GM18517 (cell line): ENCODE measurements around the gene NOP53.
"Not testable (repeated sequence)": the region's sequence is repeated elsewhere in the genome, so short reads cannot be mapped to it uniquely, and the experiment has no call there.

Source experiments
- ATAC-seq: cut with Tn5 transposase; IDR thresholded peaks from one replicate; pipeline ENCODE4 v1.9.1; 2021; ENCODE audit warnings: mild to moderate bottlenecking, moderate library complexity; ENCODE audit not compliant: unreplicated experiment

Gene NOP53

DNA sequence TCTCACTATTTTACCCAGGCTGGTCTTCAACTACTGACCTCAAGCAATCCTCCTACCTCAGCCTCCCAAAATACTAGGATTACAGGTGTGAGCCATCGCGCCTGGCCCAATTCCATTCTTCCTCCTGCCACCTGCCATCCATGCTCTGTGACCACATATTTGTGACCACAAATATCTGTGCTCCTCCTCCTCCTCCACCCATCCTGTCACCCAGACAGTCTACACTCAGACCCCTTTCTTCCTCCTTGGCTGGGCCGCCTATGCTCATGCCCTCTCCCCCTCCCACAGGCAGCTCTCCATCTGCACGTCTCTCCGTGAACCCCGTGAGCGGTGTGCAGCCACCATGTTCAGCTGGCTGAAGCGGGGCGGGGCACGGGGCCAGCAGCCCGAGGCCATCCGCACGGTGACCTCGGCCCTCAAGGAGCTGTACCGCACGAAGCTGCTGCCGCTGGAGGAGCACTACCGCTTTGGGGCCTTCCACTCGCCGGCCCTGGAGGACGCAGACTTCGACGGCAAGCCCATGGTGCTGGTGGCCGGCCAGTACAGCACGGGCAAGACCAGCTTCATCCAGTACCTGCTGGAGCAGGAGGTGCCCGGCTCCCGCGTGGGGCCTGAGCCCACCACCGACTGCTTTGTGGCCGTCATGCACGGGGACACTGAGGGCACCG lies 28.9 kb upstream of the NOP53 start:
- ATAC-seq: no peak

DNA sequence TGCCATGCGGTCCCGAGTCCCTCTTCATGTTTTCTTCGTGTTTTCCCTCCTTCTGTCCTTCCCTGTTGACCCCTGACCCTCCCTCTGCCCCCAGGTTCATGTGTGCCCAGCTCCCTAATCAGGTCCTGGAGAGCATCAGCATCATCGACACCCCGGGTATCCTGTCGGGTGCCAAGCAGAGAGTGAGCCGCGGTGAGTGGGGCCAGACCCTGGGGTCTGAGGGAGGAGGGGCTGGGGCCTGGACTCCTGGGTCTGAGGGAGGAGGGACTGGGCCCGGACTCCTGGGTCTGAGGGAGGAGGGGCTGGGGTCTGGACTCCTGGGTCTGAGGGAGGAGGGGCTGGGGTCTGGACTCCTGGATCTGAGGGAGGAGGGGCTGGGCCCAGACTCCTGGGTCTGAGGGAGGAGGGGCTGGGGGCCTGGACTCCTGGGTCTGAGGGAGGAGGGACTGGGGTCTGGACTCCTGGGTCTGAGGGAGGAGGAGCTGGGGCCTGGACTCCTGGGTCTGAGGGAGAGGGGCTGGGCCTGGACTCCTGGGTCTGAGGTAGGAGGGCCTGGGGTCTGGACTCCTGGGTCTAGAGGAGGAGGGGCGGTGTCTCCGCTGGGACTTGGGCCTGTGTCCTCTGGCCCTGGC lies 26.8 kb upstream of the NOP53 start:
- ATAC-seq: not testable (repeated sequence)

DNA sequence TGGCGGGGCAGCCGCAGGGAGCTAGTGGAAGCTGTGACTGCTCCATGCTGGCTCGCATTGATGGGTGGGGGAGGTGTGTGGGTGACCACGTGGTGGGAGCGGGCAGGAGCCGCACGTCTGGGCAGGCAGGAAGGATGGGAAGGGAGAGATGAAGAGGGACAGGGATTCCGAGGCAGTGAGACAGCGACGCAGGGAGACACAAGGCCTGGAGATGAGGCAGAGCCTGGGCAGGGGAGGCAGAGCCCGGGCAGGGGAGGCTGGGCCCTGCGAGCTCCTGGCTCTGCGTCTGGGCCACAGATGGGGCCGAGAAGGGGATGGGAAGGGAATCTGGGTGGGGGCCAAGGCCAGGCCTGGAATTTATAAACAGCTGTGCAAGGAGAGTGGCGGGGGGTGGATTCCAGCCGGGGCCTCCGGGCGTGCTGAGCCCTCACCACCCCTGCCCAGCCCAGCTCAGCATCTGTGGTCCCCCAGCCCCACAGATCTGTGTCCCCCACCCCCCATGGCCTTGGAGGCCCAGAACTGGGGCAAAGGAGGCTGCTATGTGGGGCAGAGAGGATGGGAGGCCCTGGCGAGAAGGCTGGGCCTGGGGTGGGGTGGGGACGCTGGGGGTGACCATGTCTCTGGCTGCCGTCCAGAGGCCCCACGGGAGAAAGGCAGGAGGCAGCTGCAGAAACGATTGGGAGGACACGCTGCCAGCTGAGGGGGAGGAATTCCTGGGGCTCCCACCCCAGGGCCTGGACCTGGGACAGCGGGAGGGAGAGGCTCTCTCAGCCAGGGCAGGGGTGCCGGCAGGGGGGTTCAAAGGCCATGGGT lies 26.1 kb upstream of the NOP53 start:
- no peak for ATAC-seq

DNA sequence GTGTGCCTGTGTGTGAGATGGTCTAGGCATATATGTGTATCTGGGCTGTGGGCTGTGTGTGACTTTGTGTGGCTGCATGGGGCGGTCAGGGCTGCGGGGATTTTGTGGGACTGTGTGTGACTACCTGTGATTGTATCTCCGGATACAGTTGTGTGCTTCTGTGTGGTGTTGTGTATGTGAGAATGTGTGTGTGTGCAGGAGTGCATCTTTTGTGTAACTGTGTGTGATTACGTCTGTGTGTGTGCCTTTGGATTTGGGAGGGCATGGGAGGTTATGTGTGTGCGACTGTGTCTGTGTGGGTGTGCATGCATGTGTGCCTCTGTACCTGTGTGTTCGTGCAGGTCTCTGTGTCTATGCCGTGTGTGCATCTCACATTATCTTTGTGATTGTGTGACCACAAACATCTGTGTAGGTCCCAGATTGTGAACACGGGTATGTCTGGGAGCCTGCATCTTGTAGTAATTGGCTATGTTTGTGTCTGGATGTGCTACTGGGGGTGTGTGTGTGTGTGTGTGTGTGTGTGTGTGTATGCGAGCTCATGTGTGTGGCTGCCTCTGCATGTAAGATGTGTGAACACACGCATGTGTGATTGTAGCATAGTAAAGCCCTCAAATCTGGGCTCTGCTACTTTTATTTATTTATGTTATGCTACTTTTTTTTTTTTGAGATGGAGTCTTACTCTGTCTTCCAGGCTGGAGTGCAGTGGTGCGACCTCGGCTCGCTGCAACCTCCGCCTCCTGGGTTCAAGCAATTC lies 24.5 kb upstream of the NOP53 start:
- ATAC-seq: no peak

DNA sequence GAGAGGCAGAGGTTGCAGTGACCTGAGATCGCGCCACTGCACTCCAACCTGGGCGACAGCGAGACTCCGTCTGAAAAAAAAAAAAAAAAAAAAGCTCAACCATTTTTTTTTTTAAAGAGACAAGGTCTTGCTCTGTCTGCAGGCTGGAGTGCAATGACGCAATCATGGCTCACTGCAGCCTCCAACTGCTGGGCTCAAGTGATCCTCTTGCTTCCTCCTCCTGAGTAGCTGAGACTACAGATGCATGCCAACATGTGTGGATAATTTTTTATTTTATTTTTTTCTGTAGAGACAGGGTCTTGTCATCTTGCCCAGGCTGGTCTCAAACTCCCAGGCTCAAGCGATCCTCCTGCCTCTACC lies 21.8 kb upstream of the NOP53 start:
- no peak for ATAC-seq

DNA sequence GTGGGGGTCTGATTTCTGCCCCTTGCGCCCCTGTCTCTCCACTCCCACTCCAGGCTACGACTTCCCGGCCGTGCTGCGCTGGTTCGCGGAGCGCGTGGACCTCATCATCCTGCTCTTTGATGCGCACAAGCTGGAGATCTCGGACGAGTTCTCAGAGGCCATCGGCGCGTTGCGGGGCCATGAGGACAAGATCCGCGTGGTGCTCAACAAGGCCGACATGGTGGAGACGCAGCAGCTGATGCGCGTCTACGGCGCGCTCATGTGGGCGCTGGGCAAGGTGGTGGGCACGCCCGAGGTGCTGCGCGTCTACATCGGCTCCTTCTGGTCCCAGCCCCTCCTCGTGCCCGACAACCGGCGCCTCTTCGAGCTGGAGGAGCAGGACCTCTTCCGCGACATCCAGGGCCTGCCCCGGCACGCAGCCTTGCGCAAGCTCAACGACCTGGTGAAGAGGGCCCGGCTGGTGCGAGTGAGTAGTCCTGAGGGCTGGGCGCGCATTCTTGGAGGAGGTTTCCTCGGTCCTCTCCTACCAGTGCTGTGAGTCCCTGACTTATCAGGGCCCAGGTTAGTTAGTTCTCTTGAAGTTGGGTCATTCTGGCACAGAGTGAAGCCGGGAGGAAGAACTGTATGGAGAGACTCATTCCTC lies 19.5 kb upstream of the NOP53 start:
- ATAC-seq: no peak

DNA sequence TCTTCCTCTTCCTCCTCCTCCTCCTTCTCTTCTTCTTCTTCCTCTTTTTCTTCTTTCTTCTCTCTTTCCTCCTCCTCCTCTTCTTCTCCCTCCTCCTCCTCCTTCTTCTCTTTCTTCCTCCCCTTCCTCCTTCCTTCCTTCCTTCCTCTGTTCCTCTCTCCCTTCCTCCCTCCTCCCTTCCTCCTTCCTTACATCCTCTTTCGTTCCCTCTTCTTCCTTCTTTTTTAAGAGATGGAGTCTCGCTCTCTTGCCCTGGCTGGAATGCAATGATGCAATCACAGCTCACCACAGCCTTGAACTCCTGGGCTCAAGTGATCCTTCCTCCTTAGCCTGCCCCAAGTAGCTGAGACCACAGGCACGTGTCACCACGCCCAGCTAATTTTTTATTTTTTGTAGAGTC lies 18.9 kb upstream of the NOP53 start:
- ATAC-seq: no peak

DNA sequence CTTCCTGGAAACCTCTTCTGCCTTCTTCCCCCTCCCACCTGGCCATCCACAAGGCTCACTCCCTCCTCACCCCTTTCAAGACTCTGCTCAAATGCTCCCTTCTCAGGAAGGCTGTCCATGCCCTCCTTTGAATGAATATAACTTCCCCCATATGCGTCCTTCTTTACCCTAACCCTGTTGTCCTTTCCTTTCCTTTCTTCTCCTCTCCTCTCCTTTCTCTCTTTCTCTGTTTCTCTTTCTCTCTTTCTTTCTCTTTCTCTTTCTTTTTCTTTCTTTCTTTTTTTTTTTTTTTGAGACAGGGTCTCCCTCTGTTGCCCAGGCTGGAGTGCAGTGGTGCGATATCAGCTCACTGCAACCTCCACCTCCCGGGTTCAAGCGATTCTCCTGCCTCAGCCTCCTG lies 17.1 kb upstream of the NOP53 start:
- not testable (repeated sequence) for ATAC-seq

DNA sequence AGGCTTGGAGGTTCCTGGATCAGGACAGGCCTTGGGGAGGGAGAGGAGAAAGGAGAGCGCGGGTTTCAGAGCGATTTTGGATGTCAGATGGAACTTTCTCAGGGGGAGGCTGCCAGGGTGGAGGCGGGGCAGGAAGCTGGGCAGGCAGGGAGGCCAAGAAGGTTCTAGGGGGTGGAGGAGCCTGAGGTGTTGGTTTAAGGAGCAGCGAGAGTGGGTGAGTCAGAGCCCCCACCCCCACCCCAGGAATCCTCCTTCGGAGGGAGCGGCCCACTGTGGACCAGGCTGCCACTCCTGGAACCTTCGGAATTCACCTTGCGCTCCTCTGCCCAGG lies 15.9 kb upstream of the NOP53 start:
- no peak for ATAC-seq

DNA sequence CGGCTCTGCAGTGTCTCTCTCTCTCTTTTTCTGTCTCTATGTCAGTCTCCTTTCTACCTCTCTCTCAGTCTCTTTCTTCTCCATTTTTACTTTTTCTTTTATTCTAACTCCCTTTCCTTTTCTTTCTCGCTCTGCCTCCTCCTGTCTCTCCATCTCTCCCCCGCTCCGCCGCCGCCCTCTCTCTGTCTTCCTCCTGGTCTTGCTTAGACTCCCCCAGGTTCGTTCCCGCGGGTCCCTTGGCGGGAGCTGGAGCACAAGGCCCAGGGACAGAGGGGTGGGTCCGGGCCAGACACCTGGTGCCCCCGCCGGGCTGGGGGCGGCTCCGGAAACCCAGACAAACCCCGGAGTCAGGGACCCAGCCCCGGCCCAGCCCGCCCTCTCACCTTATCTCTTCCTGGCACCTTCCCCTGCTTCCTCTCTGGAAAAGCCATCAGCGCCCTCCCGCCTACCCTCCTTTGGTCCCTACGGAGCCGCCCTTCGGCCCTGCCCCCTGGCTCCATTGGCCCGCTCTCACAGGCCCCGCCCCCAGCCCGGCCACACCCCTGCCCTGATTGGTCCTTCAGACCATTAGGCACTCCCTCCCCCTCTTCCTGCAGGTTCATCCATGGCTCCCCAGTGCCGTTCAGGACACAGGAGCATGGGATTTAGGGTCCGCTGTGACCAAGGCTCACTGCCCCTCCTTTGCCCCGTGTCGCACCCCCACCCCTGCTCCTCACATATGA lies 15.4 kb upstream of the NOP53 start:
- ATAC-seq: no peak

DNA sequence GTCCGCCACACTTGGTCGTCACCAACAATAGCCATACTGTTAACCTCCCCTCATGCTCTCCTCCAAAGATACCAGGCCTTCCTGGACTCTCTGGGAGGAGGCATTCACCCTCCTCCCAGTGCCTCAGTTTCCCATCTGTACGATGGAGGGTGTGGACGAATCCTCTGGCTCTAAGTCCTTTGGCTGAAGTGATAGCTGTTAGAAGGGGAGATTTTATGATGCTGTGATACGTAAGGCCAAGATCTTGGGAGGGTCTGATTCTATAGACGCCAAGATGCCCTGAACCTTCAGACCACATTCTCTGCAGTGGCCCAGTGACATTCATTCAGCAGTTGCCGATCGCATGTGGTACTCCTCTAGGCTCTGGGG lies 14.8 kb upstream of the NOP53 start:
- no peak for ATAC-seq

DNA sequence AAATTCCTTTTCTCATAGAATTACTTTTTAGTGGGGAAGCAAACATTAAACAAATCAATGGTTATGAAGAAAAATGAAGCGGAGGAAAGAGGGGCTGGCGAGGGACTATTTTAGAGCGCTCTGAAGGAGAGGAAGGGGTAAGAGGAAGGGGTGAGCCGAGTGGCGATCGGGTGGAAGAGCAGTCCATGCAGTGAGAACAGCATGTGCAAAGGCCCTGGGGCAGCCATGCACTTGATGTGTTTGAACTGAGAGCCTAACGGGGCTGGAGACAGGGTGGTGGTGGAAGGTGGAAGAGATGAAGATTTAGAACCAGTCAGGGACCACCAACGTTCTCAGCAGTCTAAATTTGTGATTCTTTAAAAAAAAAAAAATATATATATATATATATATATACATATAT lies 14.4 kb upstream of the NOP53 start:
- ATAC-seq: no peak

DNA sequence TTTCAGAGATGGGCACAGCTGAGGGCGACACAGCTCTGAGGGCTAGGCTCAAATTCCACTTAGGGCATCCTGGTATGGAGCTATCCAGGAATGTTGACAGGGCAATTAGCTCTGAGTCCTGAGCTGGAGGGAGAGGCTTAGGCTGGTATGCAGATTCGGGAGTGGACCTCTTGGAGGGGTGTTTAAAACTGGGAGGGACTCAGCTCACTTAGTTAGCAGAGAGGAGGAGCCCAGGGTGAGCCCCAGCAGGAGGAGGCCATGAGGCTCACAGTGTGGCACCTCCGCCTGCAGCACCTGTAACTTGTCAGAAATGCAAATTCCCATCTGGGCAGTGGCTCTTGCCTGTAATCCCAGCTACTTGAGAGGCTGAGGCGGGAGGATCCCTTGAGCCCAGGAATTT lies 10.2 kb upstream of the NOP53 start:
- ATAC-seq: no peak

DNA sequence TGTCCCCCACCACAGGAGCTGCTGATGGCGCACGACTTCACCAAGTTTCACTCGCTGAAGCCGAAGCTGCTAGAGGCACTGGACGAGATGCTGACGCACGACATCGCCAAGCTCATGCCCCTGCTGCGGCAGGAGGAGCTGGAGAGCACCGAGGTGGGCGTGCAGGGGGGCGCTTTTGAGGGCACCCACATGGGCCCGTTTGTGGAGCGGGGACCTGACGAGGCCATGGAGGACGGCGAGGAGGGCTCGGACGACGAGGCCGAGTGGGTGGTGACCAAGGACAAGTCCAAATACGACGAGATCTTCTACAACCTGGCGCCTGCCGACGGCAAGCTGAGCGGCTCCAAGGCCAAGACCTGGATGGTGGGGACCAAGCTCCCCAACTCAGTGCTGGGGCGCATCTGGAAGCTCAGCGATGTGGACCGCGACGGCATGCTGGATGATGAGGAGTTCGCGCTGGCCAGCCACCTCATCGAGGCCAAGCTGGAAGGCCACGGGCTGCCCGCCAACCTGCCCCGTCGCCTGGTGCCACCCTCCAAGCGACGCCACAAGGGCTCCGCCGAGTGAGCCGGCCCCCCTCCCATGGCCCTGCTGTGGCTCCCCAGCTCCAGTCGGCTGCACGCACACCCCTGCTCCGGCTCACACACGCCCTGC lies 4.4 kb upstream of the NOP53 start:
- no peak for ATAC-seq

DNA sequence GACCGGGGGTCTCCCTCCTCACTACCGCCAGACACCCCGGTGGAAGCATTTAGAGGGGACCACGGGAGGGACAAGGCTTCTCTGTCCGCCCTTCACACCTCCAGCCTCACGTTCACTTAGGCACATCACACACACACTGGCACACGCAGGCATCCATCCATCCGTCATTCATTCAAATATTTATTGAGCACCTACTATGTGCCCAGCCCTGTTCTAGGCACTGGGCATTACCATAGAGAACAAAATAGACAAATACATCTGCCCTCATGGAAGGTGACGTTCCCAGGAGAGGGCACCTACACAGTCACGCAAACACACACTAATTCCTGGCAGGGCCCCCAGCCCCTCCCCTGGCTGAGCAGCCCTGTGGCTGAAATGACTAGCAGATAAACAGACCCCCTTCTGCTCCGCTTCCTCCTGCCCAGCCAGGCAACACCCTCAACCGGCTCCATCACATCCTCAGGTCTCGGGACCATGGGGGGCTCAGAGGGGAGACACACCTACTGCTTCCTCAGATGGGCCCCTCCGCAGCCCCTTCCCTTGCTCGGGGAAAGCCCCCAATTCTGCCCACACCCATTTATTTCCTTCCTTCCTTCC lies 3.7 kb upstream of the NOP53 start:
- no peak for ATAC-seq

DNA sequence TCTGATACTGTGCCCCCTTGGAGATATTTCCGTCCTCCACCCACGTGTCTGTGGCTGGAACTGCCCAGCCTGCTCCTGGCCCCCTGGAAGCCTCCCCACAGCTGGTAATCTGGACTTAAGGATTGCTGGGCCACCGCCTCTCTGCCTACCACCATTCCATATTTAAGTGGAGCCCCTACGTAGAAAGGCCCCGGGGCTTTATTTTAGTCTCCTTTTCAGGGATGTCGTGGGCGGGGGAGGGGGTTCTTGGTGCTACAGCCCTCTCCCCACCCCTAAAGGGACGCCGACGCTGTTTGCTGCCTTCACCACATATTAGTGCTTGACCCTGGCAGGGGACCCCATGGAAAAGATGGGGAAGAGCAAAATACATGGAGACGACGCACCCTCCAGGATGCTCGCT lies 2.7 kb upstream of the NOP53 start:
- ATAC-seq: no peak

DNA sequence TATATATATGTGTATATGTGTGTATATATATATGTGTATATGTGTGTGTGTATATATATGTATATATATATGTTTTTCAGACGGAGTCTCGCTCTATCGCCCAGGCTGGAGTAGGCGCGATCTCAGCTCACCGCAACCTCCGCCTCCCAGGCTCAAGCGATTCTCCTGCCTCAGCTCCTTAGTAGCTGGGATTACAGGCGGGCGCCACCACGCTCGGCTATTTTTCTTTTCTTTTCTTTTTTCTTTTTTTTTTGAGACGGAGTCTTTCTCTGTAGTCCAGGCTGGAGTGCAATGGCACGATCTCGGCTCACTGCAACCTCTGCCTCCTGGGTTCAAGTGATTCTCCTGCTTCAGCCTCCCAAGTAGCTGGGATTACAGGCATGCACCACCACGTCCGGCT lies 783 bp downstream of the NOP53 start:
- not testable (repeated sequence) for ATAC-seq

DNA sequence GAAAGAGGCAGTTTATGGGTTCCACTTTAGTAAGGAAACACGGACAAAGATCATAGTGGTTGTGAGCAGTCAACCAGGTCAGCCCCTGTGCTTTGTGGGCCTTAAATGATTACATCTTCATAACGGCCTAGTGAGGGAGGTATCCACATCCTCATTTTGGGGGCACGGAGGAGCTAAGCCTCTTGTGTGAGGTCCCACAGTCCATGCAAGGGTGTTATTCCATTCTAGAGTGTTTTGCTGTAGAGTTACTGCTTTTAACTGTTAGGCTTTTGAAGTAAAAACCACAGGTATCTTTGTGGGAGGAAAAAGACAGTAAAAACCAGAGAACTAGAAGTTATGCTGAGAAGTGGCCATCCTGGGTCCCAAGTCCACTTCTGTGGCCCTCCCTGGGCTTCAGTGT lies 4.0 kb downstream of the NOP53 start:
- ATAC-seq: no peak

DNA sequence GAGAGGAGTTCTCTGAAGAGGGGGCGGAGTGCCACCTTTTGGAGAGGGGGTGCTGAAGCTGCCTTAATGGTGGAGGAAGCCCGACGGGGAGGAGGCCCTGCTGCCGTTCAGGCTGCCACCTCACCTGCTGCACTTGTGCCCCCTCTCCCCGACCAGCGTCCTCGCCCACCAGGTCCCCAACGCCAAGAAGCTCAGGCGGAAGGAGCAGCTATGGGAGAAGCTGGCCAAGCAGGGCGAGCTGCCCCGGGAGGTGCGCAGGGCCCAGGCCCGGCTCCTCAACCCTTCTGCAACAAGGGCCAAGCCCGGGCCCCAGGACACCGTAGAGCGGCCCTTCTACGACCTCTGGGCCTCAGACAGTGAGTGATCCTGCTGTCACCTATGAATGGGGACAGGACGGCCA lies 5.4 kb downstream of the NOP53 start:
- ATAC-seq: no peak
